ENCODE measurements around the gene GIMAP2. TPM values are rescaled to one million over a fixed set of nuclear protein-coding genes. Genes with fewer than 3 reads are reported as not detected.

The GIMAP2 gene
- total and polyA plus RNA-seq, 9 of the 15 experiments (the other 6 are each of a cell fraction or from before 2014, with no cell fraction given) = 0.37 to 1.8 (median 1.2) TPM

- ATAC-seq (no peak), FAIRE-seq (no peak), DNase-seq (ENCODE audit: extremely low read depth in 1 of 4, low spot score in 3 of 4) (no peak)
- H3K4me3 ChIP-seq = no peak overlapping the region
- H3K9me3 ChIP-seq (replicated peaks; ENCODE audit: control insufficient read depth, insufficient read depth, low read depth, low read length) = no peaks in the 10 kb centered on the region
- no peak overlapping the region for H2AFZ ChIP-seq (ENCODE audit: low read depth, low read length)
- no peaks in the 10 kb centered on the region for H3K36me3 ChIP-seq (ENCODE audit: control insufficient read depth, insufficient read depth, low read length)
- no peak for TF ChIP-seq ZNF583 (CRISPR knock-in tag; IDR thresholded peaks at IDR 0.05)
- no peak for TF ChIP-seq TEAD2 (tag; IDR thresholded peaks at IDR 0.05)
- H3K9ac ChIP-seq (ENCODE audit: insufficient read depth in 1 of 2, low read depth in 2 of 2, low read length in 2 of 2) = no peak overlapping the region
- H3K79me2 ChIP-seq (ENCODE audit: control insufficient read depth, insufficient read depth, low read length) = no peaks in the 10 kb centered on the region
- in situ Hi-C loops (cut with MboI) (no loop called here), intact Hi-C loops (cut with micrococcal nuclease) (no loop called here)
- H3K9me1 ChIP-seq (ENCODE audit: control insufficient read depth, insufficient read depth, low read length) = no peaks in the 10 kb centered on the region
- no TSS peak for BruUV-seq (replicated peaks)
- ChIA-PET POLR2A (no interaction called here), CTCF (ENCODE audit: low intra/inter-chr PET ratio) (no interaction called here)
- no peaks in the 10 kb centered on the region for H3K4me1 ChIP-seq (replicated peaks in 1 of 2; ENCODE audit: control insufficient read depth in 2 of 2, insufficient read depth in 2 of 2, low read length in 2 of 2)
- no peaks in the 10 kb centered on the region for H4K20me1 ChIP-seq (replicated peaks; ENCODE audit: control insufficient read depth, insufficient read depth, low read length)
- no peak overlapping the region for H3K27ac ChIP-seq (ENCODE audit: extremely low read depth, low read depth, low read length)
- 2% methylated on average over 3 of the region's 3 CpGs for WGBS (ENCODE audit: insufficient coverage, low coverage, missing lambda C conversion rate)
- no peaks in the 10 kb centered on the region for H3K27me3 ChIP-seq (ENCODE audit: control insufficient read depth in 2 of 2, insufficient read depth in 2 of 2, low read length in 2 of 2)
- no peak overlapping the region for H3K4me2 ChIP-seq (ENCODE audit: insufficient read depth, low read length)
These were observed 37.0 kb upstream of the GIMAP2 start for GRCh38 chr7:150648353-150649079.

- ChIA-PET CTCF (ENCODE audit: low intra/inter-chr PET ratio) (no interaction called here), POLR2A (interaction anchor here (0.7 kb wide), 1 partner anchor 9 kb away, joined by 3 read pairs; no protein-coding TSS in a partner anchor)
- 2% methylated on average over 3 of the region's 3 CpGs for WGBS (ENCODE audit: insufficient coverage, low coverage, missing lambda C conversion rate)
These were observed 36.5 kb upstream of the GIMAP2 start for GRCh38 chr7:150649080-150649385.

More at GRCh38 chr7:150649080-150649385, 36.5 kb upstream of the GIMAP2 start:
- no peak for FAIRE-seq
- Histone ChIP-seq H3K27ac (ENCODE audit: extremely low read depth, low read depth, low read length) (no peak overlapping the region), H3K9me1 (ENCODE audit: control insufficient read depth, insufficient read depth, low read length) (no peaks in the 10 kb centered on the region), H4K20me1 (replicated peaks; ENCODE audit: control insufficient read depth, insufficient read depth, low read length) (no peaks in the 10 kb centered on the region), H3K9me3 (replicated peaks; ENCODE audit: control insufficient read depth, insufficient read depth, low read depth, low read length) (no peaks in the 10 kb centered on the region), H3K79me2 (ENCODE audit: control insufficient read depth, insufficient read depth, low read length) (no peaks in the 10 kb centered on the region), H3K4me1 (replicated peaks in 1 of 2; ENCODE audit: control insufficient read depth in 2 of 2, insufficient read depth in 2 of 2, low read length in 2 of 2) (no peaks in the 10 kb centered on the region), H3K36me3 (ENCODE audit: control insufficient read depth, insufficient read depth, low read length) (no peaks in the 10 kb centered on the region), H3K4me2 (ENCODE audit: insufficient read depth, low read length) (no peak overlapping the region), H3K27me3 (ENCODE audit: control insufficient read depth in 2 of 2, insufficient read depth in 2 of 2, low read length in 2 of 2) (no peaks in the 10 kb centered on the region), H3K4me3 (no peak overlapping the region), H3K9ac (ENCODE audit: insufficient read depth in 1 of 2, low read depth in 2 of 2, low read length in 2 of 2) (no peak overlapping the region), H2AFZ (ENCODE audit: low read depth, low read length) (no peak overlapping the region)
- DNase-seq (ENCODE audit: extremely low read depth in 1 of 4, low spot score in 3 of 4) = no peak
- intact Hi-C loops (cut with micrococcal nuclease) (no loop called here), in situ Hi-C loops (cut with MboI) (no loop called here)
- no peak for ATAC-seq
- TF ChIP-seq MCM5 (IDR thresholded peaks at IDR 0.05; ENCODE audit: low read depth) (no peak), CCAR2 (IDR thresholded peaks at IDR 0.05; ENCODE audit: low read depth, low read length) (no peak), ATF2 (CRISPR knock-in tag; IDR thresholded peaks at IDR 0.05) (no peak)
- no TSS peak for BruUV-seq (replicated peaks)

Data from K562 (cell line).